GM20431 (cell line): ENCODE results near the gene TNN.

Experiments
- in situ Hi-C: fragments of 300-500 bp; cut with MseI, MboI; formaldehyde crosslinking; loops from one replicate; pipeline ENCODE4 v1.15.0; 2020; ENCODE audit warnings: low sequenced_read_pairs; ENCODE audit not compliant: unreplicated experiment

TNN gene

GRCh38 chr1:175062339-175062738 is 5.3 kb upstream of the TNN start:
- in situ Hi-C loops = no loop called here

- in situ Hi-C loops = no loop called here
These were observed 4.8 kb upstream of the TNN start for GRCh38 chr1:175062858-175063257.

- in situ Hi-C loops = no loop called here
These were observed 3.2 kb downstream of the TNN start for GRCh38 chr1:175070818-175071217.

GRCh38 chr1:175071276-175071943 is 3.8 kb downstream of the TNN start:
- in situ Hi-C loops = no loop called here

GRCh38 chr1:175072099-175072951 is 4.7 kb downstream of the TNN start:
- in situ Hi-C loops = no loop called here

- in situ Hi-C loops = no loop called here
These were observed 5.4 kb downstream of the TNN start for GRCh38 chr1:175073061-175073460.

- in situ Hi-C loops = no loop called here
These were observed 6.0 kb downstream of the TNN start for GRCh38 chr1:175073633-175074032.

GRCh38 chr1:175075572-175076568 is 8.2 kb downstream of the TNN start:
- in situ Hi-C loops = no loop called here

GRCh38 chr1:175077356-175078030 is 9.9 kb downstream of the TNN start:
- in situ Hi-C loops = no loop called here

- in situ Hi-C loops = no loop called here
These were observed 11.0 kb downstream of the TNN start for GRCh38 chr1:175078629-175079028.

GRCh38 chr1:175079338-175079737 is 11.7 kb downstream of the TNN start:
- in situ Hi-C loops = no loop called here

GRCh38 chr1:175080030-175080429 is 12.4 kb downstream of the TNN start:
- in situ Hi-C loops = no loop called here

- in situ Hi-C loops = no loop called here
These were observed 14.3 kb downstream of the TNN start for GRCh38 chr1:175081983-175082382.

GRCh38 chr1:175088525-175088951 is 20.9 kb downstream of the TNN start:
- in situ Hi-C loops = no loop called here

GRCh38 chr1:175089136-175089718 is 21.6 kb downstream of the TNN start:
- in situ Hi-C loops = no loop called here

GRCh38 chr1:175090780-175091179 is 23.1 kb downstream of the TNN start:
- in situ Hi-C loops = no loop called here

- in situ Hi-C loops = no loop called here
These were observed 27.0 kb downstream of the TNN start for GRCh38 chr1:175094626-175095025.

GRCh38 chr1:175095069-175095468 is 27.4 kb downstream of the TNN start:
- in situ Hi-C loops = no loop called here

GRCh38 chr1:175095978-175096607 is 28.5 kb downstream of the TNN start:
- in situ Hi-C loops = no loop called here
